Lower lobe of right lung (tissue), 2 donors: ENCODE data around the gene SLC24A3. TPM values are rescaled to one million over a fixed set of nuclear protein-coding genes. Genes with fewer than 3 reads are reported as not detected.
"Not testable (repeated sequence)": the region's sequence is repeated elsewhere in the genome, so short reads cannot be mapped to it uniquely, and the experiment has no call there.

ENCODE experiments used
- ATAC-seq, 2 donors: fragments of 200-7000 bp; cut with Tn5 transposase; one replicate each; pipeline ENCODE4 v1.9.1; 2020 to 2022; ENCODE audit warnings: mild to moderate bottlenecking in 2 of 2, moderate library complexity in 2 of 2
- DNase-seq: peaks from one replicate; pipeline ENCODE4 v3.0.0-alpha.2; 2020
- H3K27ac ChIP-seq: fragments of 200-600 bp; one replicate; pipeline ENCODE4 v1.8.0; 2022
- H3K27me3 ChIP-seq: fragments of 200-600 bp; one replicate; pipeline ENCODE4 v1.8.0; 2022; ENCODE audit warnings: low read depth
- H3K36me3 ChIP-seq: fragments of 200-600 bp; one replicate; pipeline ENCODE4 v1.8.0; 2022; ENCODE audit warnings: mild to moderate bottlenecking
- H3K4me1 ChIP-seq: fragments of 200-600 bp; one replicate; pipeline ENCODE4 v1.8.0; 2022
- H3K4me3 ChIP-seq: fragments of 200-600 bp; one replicate; pipeline ENCODE4 v1.8.0; 2022; ENCODE audit warnings: mild to moderate bottlenecking
- H3K9me3 ChIP-seq: fragments of 200-600 bp; one replicate; pipeline ENCODE4 v1.8.0; 2022
- CTCF ChIP-seq: fragments of 200-600 bp; IDR thresholded peaks from one replicate; pipeline ENCODE4 v1.8.0; 2022; ENCODE audit warnings: antibody characterized with exemption, mild to moderate bottlenecking
- intact Hi-C: fragments of 100-400 bp; cut with DNase I; formaldehyde crosslinking; loops from one replicate; pipeline ENCODE4 v1.11.0; 2022
- total RNA-seq: library from RNA; stranded (reverse); fragmentation: NEBNext Ultra II Directional; extraction: Animal tissue kit (Norgen Biotek cat#: 25700); gene quantifications from one replicate; pipeline ENCODE4 v1.2.1, GENCODE V29; 2021
- donor health status: DM: no; HTN: yes; CAD: no; lungs with severe emphysema.

Gene SLC24A3
- total RNA-seq, 1 donor from 2014 or later = 7.9 TPM

DNA sequence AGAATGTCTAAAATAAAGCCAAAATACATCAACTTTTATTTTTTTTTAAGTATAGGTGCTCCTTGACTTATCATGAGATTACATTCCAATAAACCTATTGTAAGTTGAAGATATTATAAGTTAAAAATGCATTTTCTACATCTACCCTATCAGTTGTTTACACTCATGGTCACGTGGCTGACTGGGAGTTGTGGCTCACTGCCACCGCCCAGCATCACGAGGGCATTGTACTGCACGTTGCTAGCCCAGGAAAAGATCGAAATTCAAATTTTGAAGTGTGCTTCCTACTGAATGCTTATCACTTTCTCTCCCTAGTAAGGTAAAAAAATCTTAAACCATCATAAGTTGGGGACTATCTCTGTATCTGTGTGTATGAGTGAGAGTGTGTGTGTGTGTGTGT lies 419.0 kb downstream of the SLC24A3 start:
- no peaks in the 10 kb centered on the region for H3K36me3 ChIP-seq
- H3K27ac ChIP-seq = no peak overlapping the region
- no peak for TF ChIP-seq CTCF
- no peak overlapping the region for H3K4me3 ChIP-seq
- DNase-seq (no peak), ATAC-seq (no peak)
- intact Hi-C loops = no loop called here
- H3K9me3 ChIP-seq = no peaks in the 10 kb centered on the region
- no peaks in the 10 kb centered on the region for H3K4me1 ChIP-seq
- H3K27me3 ChIP-seq = no peaks in the 10 kb centered on the region

GRCh38 chr20:19633985-19634384 lies 421.5 kb downstream of the SLC24A3 start:
- intact Hi-C loops = no loop called here
- no peak for TF ChIP-seq CTCF
- Histone ChIP-seq H3K4me3 (no peak overlapping the region), H3K27me3 (no peaks in the 10 kb centered on the region), H3K36me3 (no peaks in the 10 kb centered on the region), H3K9me3 (no peaks in the 10 kb centered on the region), H3K4me1 (no peaks in the 10 kb centered on the region), H3K27ac (no peak overlapping the region)
- no peak for DNase-seq
- ATAC-seq = no peak

GRCh38 chr20:19639471-19640045 lies 427.1 kb downstream of the SLC24A3 start:
- H3K9me3 ChIP-seq, H3K4me1 ChIP-seq, H3K27ac ChIP-seq, H3K27me3 ChIP-seq, intact Hi-C loops, H3K36me3 ChIP-seq, DNase-seq, ATAC-seq, H3K4me3 ChIP-seq: not testable (repeated sequence)

DNA sequence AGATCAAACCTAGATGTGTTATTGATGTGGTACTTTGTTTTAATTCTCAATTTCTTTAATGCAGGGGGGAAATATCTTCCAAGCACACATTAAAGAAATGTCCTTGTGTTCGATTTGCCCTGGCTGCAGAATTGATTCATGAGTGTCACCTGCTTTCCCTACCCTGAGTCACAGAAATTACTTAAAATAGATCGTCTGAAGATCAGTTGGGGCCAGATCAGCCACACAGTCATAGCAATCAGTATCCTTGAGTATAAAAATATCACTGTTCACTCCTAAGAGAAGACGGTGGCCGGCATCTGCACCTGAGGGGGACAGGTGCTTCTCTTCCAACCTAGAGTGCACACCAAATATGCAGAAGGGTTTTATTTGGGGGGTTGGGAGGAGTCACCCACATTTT lies 430.4 kb downstream of the SLC24A3 start:
- no peak for ATAC-seq
- Histone ChIP-seq H3K9me3 (no peaks in the 10 kb centered on the region), H3K4me1 (no peaks in the 10 kb centered on the region), H3K27me3 (no peaks in the 10 kb centered on the region), H3K27ac (no peak overlapping the region), H3K36me3 (no peaks in the 10 kb centered on the region), H3K4me3 (no peak overlapping the region)
- intact Hi-C loops = no loop called here
- DNase-seq = no peak
- no peak for TF ChIP-seq CTCF

DNA sequence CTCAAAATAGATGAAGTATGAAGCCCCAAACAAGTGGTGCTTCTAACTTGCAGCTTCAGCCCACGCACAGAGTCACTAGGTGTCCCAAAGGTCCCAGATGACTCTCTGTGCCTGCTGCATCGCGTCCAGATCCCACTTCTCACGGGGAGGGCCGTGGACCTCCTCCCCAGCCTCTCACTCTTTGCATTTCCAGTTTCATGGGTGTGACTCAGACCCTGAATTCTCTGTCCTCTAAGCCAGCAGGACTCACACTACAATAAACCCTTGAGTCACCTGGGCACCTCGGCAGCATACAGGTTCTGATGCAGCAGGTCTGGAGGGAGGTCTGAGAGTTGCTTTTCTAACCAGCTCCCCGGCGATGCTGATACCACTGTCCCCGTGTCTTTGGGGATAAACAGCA lies 431.6 kb downstream of the SLC24A3 start:
- H3K36me3 ChIP-seq = no peaks in the 10 kb centered on the region

DNA sequence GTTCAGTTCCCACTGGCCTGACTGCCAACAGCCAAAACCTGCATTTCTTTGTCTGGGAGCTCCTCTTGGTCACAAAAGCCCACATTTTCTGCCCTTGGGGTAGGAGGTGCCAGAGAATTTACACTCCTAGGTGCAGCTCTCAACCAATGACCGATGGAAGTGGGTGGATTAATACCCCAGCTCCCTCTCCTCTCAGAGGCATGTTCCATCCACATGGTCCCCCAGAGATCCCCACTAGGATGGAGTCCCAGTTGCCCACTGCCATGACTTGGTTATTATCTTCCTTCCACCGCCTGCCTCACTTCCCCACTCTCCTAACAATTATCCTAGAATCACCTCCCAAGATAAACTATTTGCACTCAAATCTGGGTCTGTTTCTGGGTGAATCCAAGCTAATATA lies 434.5 kb downstream of the SLC24A3 start:
- TF ChIP-seq CTCF = no peak
- intact Hi-C loops = no loop called here
- Histone ChIP-seq H3K4me1 (no peaks in the 10 kb centered on the region), H3K36me3 (no peaks in the 10 kb centered on the region), H3K27ac (no peak overlapping the region), H3K9me3 (no peaks in the 10 kb centered on the region), H3K4me3 (no peak overlapping the region), H3K27me3 (no peaks in the 10 kb centered on the region)
- DNase-seq = no peak
- ATAC-seq = no peak

More for the DNA sequence above, 431.6 kb downstream of the SLC24A3 start:
- DNase-seq (no peak), ATAC-seq (no peak)
- no peak for TF ChIP-seq CTCF
- Histone ChIP-seq H3K4me1 (no peaks in the 10 kb centered on the region), H3K4me3 (no peak overlapping the region), H3K9me3 (no peaks in the 10 kb centered on the region), H3K27me3 (no peaks in the 10 kb centered on the region), H3K27ac (no peak overlapping the region)
- intact Hi-C loops = no loop called here
